ENCODE results near the gene CACNA1I.

Gene CACNA1I

GRCh38 chr22:39545386-39546365 is 24.9 kb upstream of the CACNA1I start:
- Histone ChIP-seq H3K9ac (no peak overlapping the region), H3K27me3 (peaks cover 0 to 4% (median 0%) of the 10 kb centered on the region in 11 experiments; a peak in 1 of 22 replicates), H4K20me1 (peaks cover 0 to 33% (median 0%) of the 10 kb centered on the region in 11 experiments; a peak in 5 of 22 replicates), H3K27ac (no peak overlapping the region), H3K9me3 (replicated peaks in 1 of 11) (no peaks in the 10 kb centered on the region), H3K4me3 (no peak overlapping the region), H3K4me1 (peaks cover 18 to 57% (median 48%) of the 10 kb centered on the region in 10 experiments), H3K36me3 (no peaks in the 10 kb centered on the region), H3K4me2 (peak overlapping the region in 10 of 11 experiments; percentile 2 to 84 (median 74); a peak in 19 of 22 replicates)
- TF ChIP-seq Cebpa-rat (IDR thresholded peaks at IDR 0.05), result no peak

DNA sequence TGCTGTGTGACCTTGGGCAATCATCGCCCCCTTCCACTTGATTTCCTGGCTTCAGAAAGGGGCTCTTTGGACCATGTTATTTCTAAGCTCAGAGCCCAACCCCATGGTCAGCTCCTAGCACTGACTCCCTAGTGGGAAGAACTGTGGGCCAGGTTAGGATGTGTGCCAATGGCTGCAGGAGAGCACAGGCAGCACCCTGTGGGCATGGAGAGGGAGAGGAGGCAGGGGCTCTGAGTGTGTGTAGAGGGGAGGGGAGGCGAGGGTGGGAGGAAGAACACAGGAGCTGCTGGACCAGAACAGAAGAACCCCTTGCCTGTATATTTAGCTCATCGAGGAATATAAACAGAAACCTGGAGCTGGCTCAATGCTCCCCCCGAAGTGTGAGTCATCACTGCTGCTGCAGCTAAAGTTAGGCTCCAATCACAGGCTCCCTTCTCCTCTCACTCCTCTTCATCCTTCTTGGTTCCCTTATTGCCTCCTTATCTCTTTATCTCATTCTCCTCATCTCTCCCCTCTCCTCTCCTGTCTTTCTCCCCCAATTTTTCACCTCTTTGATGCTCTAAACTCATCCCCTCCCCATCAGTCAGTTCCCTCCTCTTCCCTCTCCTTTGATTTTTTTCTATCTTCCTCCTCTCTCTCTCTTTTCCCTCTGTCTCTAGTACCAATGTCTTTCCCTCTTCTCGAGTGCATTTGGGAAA is 23.5 kb upstream of the CACNA1I start:
- Histone ChIP-seq H3K9ac (no peak overlapping the region), H3K27me3 (peaks cover 0 to 4% (median 0%) of the 10 kb centered on the region in 11 experiments; a peak in 1 of 22 replicates), H4K20me1 (peaks cover 0 to 33% (median 0%) of the 10 kb centered on the region in 11 experiments; a peak in 5 of 22 replicates), H3K4me2 (peak overlapping the region; percentile 57 to 84 (median 73)), H3K4me1 (peaks cover 18 to 57% (median 49%) of the 10 kb centered on the region in 10 experiments), H3K4me3 (no peak overlapping the region), H3K27ac (no peak overlapping the region), H3K36me3 (no peaks in the 10 kb centered on the region), H3K9me3 (replicated peaks in 1 of 11) (no peaks in the 10 kb centered on the region)
- no peak for TF ChIP-seq Cebpa-rat (IDR thresholded peaks at IDR 0.05)

- peak overlapping the region; percentile 57 to 84 (median 73); a peak in 20 of 22 replicates for H3K4me2 ChIP-seq
- no peak for TF ChIP-seq Cebpa-rat (IDR thresholded peaks at IDR 0.05)
- peaks cover 0 to 33% (median 0%) of the 10 kb centered on the region in 11 experiments; a peak in 5 of 22 replicates for H4K20me1 ChIP-seq
- no peak overlapping the region for H3K4me3 ChIP-seq
- H3K36me3 ChIP-seq, result no peaks in the 10 kb centered on the region
- H3K9me3 ChIP-seq (replicated peaks in 1 of 11), result no peaks in the 10 kb centered on the region
- H3K9ac ChIP-seq, result no peak overlapping the region
- no peak overlapping the region for H3K27ac ChIP-seq
- H3K4me1 ChIP-seq, result peaks cover 18 to 56% (median 49%) of the 10 kb centered on the region in 10 experiments
- H3K27me3 ChIP-seq, result peaks cover 0 to 4% (median 0%) of the 10 kb centered on the region in 11 experiments; a peak in 1 of 22 replicates
These were observed 23.0 kb upstream of the CACNA1I start for GRCh38 chr22:39547587-39547947.

GRCh38 chr22:39553429-39553828 is 17.1 kb upstream of the CACNA1I start:
- Histone ChIP-seq H3K27ac (no peak overlapping the region), H3K9me3 (replicated peaks in 1 of 11) (no peaks in the 10 kb centered on the region), H3K4me3 (no peak overlapping the region), H3K4me1 (peaks cover 0 to 10% (median 6%) of the 10 kb centered on the region in 10 experiments; a peak in 13 of 20 replicates), H4K20me1 (peaks cover 0 to 42% (median 7%) of the 10 kb centered on the region in 11 experiments; a peak in 12 of 22 replicates), H3K4me2 (no peak overlapping the region), H3K27me3 (peaks cover 33 to 43% (median 36%) of the 10 kb centered on the region in 11 experiments), H3K36me3 (no peaks in the 10 kb centered on the region), H3K9ac (no peak overlapping the region)
- TF ChIP-seq Cebpa-rat (IDR thresholded peaks at IDR 0.05), result no peak

DNA sequence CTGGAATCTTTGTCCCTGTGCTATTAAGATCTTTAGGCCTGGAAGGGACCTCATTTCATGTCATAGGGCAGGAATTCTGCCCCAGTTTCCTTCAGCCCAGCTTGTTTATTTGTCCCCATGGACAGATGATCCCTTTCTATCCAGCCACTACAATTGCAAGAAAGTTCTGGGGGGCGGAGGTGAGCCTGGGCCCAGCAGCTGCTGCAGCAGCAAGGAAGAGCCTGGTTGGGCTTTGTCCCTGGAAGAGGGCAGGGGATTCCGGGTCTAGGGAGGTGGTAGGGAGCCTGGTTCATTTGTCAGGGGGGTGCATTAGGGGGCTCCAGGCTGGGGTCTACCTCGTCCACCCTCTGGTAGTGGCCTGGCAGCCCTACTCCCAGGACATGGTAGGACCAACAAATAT is 16.4 kb upstream of the CACNA1I start:
- peaks cover 0 to 49% (median 7%) of the 10 kb centered on the region in 11 experiments; a peak in 12 of 22 replicates for H4K20me1 ChIP-seq
- no peak overlapping the region for H3K4me3 ChIP-seq
- no peaks in the 10 kb centered on the region for H3K36me3 ChIP-seq
- H3K9ac ChIP-seq, result no peak overlapping the region
- H3K27ac ChIP-seq, result no peak overlapping the region
- peaks cover 40 to 50% (median 43%) of the 10 kb centered on the region in 11 experiments for H3K27me3 ChIP-seq
- H3K4me1 ChIP-seq, result peaks cover 0 to 11% (median 4%) of the 10 kb centered on the region in 10 experiments; a peak in 7 of 20 replicates
- no peak overlapping the region for H3K4me2 ChIP-seq
- no peak for TF ChIP-seq Cebpa-rat (IDR thresholded peaks at IDR 0.05)
- H3K9me3 ChIP-seq (replicated peaks in 1 of 11), result no peaks in the 10 kb centered on the region

- Histone ChIP-seq H3K36me3 (no peaks in the 10 kb centered on the region), H3K4me2 (peak overlapping the region; percentile 49 to 80 (median 66); a peak in 20 of 22 replicates), H3K27me3 (peaks cover 51 to 75% (median 63%) of the 10 kb centered on the region in 11 experiments), H3K4me3 (peak overlapping the region in 8 of 10 experiments; percentile 29 to 57 (median 42); a peak in 11 of 20 replicates), H3K9me3 (replicated peaks in 1 of 11) (no peaks in the 10 kb centered on the region), H3K9ac (peak overlapping the region in 2 of 11 experiments; percentile 27 to 41; a peak in 1 of 22 replicates), H3K27ac (no peak overlapping the region), H4K20me1 (peaks cover 0 to 58% (median 7%) of the 10 kb centered on the region in 11 experiments; a peak in 12 of 22 replicates), H3K4me1 (peaks cover 0 to 12% (median 2%) of the 10 kb centered on the region in 10 experiments; a peak in 6 of 20 replicates)
- no peak for TF ChIP-seq Cebpa-rat (IDR thresholded peaks at IDR 0.05)
These were observed 13.3 kb upstream of the CACNA1I start for GRCh38 chr22:39556970-39557841.

- Histone ChIP-seq H3K27ac (no peak overlapping the region), H3K36me3 (no peaks in the 10 kb centered on the region), H3K4me3 (no peak overlapping the region), H4K20me1 (peaks cover 0 to 53% (median 7%) of the 10 kb centered on the region in 11 experiments; a peak in 12 of 22 replicates), H3K9me3 (replicated peaks in 1 of 11) (no peaks in the 10 kb centered on the region), H3K9ac (no peak overlapping the region), H3K4me1 (peaks cover 0 to 17% (median 2%) of the 10 kb centered on the region in 10 experiments; a peak in 7 of 20 replicates), H3K27me3 (peaks cover 51 to 75% (median 63%) of the 10 kb centered on the region in 11 experiments), H3K4me2 (peak overlapping the region in 2 of 11 experiments; percentile 10 to 21; a peak in 2 of 22 replicates)
- no peak for TF ChIP-seq Cebpa-rat (IDR thresholded peaks at IDR 0.05)
These were observed 12.3 kb upstream of the CACNA1I start for GRCh38 chr22:39558254-39558727.

DNA sequence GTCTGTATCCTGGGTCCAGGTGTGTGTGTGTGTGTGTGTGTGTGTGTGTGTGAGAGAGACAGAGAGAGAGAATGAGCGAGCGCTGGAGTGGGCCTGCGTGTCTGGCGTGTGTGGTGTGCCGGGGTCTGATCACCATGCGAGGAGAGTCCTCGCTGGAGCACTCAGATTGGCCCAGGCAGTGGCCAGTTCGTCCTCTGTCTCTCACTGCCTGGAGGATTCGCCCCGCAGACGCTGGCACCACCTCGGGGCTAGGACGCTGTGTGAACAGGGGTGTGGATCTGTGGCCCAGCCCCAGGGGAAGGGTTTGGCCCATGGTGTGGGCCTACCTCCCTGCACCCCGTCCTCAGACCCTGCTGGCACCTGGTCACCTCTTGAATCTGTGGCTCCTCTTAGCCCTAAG is 11.6 kb upstream of the CACNA1I start:
- peak overlapping the region in 2 of 11 experiments; percentile 19 to 34; a peak in 1 of 22 replicates for H3K4me2 ChIP-seq
- H4K20me1 ChIP-seq, result peaks cover 0 to 53% (median 7%) of the 10 kb centered on the region in 11 experiments; a peak in 12 of 22 replicates
- H3K4me1 ChIP-seq, result peaks cover 0 to 22% (median 4%) of the 10 kb centered on the region in 10 experiments; a peak in 7 of 20 replicates
- no peaks in the 10 kb centered on the region for H3K36me3 ChIP-seq
- no peak overlapping the region for H3K27ac ChIP-seq
- no peak for TF ChIP-seq Cebpa-rat (IDR thresholded peaks at IDR 0.05)
- H3K9ac ChIP-seq, result no peak overlapping the region
- H3K9me3 ChIP-seq (replicated peaks in 1 of 11), result no peaks in the 10 kb centered on the region
- peaks cover 51 to 75% (median 63%) of the 10 kb centered on the region in 11 experiments for H3K27me3 ChIP-seq
- H3K4me3 ChIP-seq, result no peak overlapping the region

All from BLaER1 treated with 17β-estradiol and CSF1 and Interleukin-3, amounts not matched to agents 10 nM and 100 nM (cell line).